ENCODE data around the gene PLEKHA6. TPM values are rescaled to one million over a fixed set of nuclear protein-coding genes. Genes with fewer than 3 reads are reported as not detected.

PLEKHA6 gene
- total RNA-seq, 1 donor from 2014 or later, result 0.93 TPM

- DNase-seq (ENCODE audit: extremely low read depth, low read depth, low spot score), result no peak
Measured at GRCh38 chr1:204356997-204357396, 2.7 kb downstream of the PLEKHA6 start.

- no peak for DNase-seq (ENCODE audit: extremely low read depth, low read depth, low spot score)
Measured at GRCh38 chr1:204355913-204356312, 3.8 kb downstream of the PLEKHA6 start.

GRCh38 chr1:204354579-204354978 is 5.2 kb downstream of the PLEKHA6 start:
- no peak for DNase-seq (ENCODE audit: extremely low read depth, low read depth, low spot score)

- no peak for DNase-seq (ENCODE audit: extremely low read depth, low read depth, low spot score)
Measured at GRCh38 chr1:204353213-204353910, 6.4 kb downstream of the PLEKHA6 start.

- DNase-seq (ENCODE audit: extremely low read depth, low read depth, low spot score), result no peak
Measured at GRCh38 chr1:204350857-204351573, 8.7 kb downstream of the PLEKHA6 start.

GRCh38 chr1:204350312-204350711 is 9.4 kb downstream of the PLEKHA6 start:
- DNase-seq (ENCODE audit: extremely low read depth, low read depth, low spot score), result no peak

- DNase-seq (ENCODE audit: extremely low read depth, low read depth, low spot score), result no peak
Measured at GRCh38 chr1:204349602-204350001, 10.1 kb downstream of the PLEKHA6 start.

- DNase-seq (ENCODE audit: extremely low read depth, low read depth, low spot score), result no peak
Measured at GRCh38 chr1:204348722-204349121, 11.0 kb downstream of the PLEKHA6 start.

- DNase-seq (ENCODE audit: extremely low read depth, low read depth, low spot score), result no peak
Measured at GRCh38 chr1:204348242-204348641, 11.5 kb downstream of the PLEKHA6 start.

GRCh38 chr1:204345941-204346645 is 13.6 kb downstream of the PLEKHA6 start:
- no peak for DNase-seq (ENCODE audit: extremely low read depth, low read depth, low spot score)

- no peak for DNase-seq (ENCODE audit: extremely low read depth, low read depth, low spot score)
Measured at GRCh38 chr1:204345438-204345841, 14.3 kb downstream of the PLEKHA6 start.

GRCh38 chr1:204344665-204345355 is 14.9 kb downstream of the PLEKHA6 start:
- no peak for DNase-seq (ENCODE audit: extremely low read depth, low read depth, low spot score)

- no peak for DNase-seq (ENCODE audit: extremely low read depth, low read depth, low spot score)
Measured at GRCh38 chr1:204343802-204344201, 15.9 kb downstream of the PLEKHA6 start.

- DNase-seq (ENCODE audit: extremely low read depth, low read depth, low spot score), result no peak
Measured at GRCh38 chr1:204343247-204343646, 16.5 kb downstream of the PLEKHA6 start.

GRCh38 chr1:204342310-204342709 is 17.4 kb downstream of the PLEKHA6 start:
- DNase-seq (ENCODE audit: extremely low read depth, low read depth, low spot score), result no peak

GRCh38 chr1:204341380-204341779 is 18.3 kb downstream of the PLEKHA6 start:
- DNase-seq (ENCODE audit: extremely low read depth, low read depth, low spot score), result no peak

- DNase-seq (ENCODE audit: extremely low read depth, low read depth, low spot score), result no peak
Measured at GRCh38 chr1:204340081-204340889, 19.4 kb downstream of the PLEKHA6 start.

- no peak for DNase-seq (ENCODE audit: extremely low read depth, low read depth, low spot score)
Measured at GRCh38 chr1:204339541-204339940, 20.2 kb downstream of the PLEKHA6 start.

GRCh38 chr1:204338997-204339396 is 20.7 kb downstream of the PLEKHA6 start:
- no peak for DNase-seq (ENCODE audit: extremely low read depth, low read depth, low spot score)

- no peak for DNase-seq (ENCODE audit: extremely low read depth, low read depth, low spot score)
Measured at GRCh38 chr1:204338360-204338759, 21.4 kb downstream of the PLEKHA6 start.
